HEK293 (cell line): ENCODE results near the gene GCLM.

Experiments
- CTCF ChIP-seq: fragments of 450-650 bp; formaldehyde crosslinking; IDR thresholded peaks from 2 replicates; pipeline ENCODE4 v1.5.1; 2016; ENCODE audit warnings: missing biosample characterization, missing genetic modification characterization
- REST ChIP-seq: fragments of 450-650 bp; formaldehyde crosslinking; IDR thresholded peaks from 2 replicates; pipeline ENCODE4 v1.5.1; 2016; ENCODE audit warnings: missing biosample characterization, missing genetic modification characterization
- YY1 ChIP-seq: fragments of 450-650 bp; formaldehyde crosslinking; IDR thresholded peaks from 2 replicates; pipeline ENCODE4 v1.5.1; 2018; ENCODE audit warnings: missing biosample characterization, missing genetic modification characterization
- ZNF335 ChIP-seq: fragments of 450-650 bp; formaldehyde crosslinking; conservative IDR thresholded peaks from 2 replicates; pipeline ENCODE4 v1.5.1; 2016; ENCODE audit warnings: missing biosample characterization, missing genetic modification characterization
- ZNF629 ChIP-seq: fragments of 450-650 bp; formaldehyde crosslinking; IDR thresholded peaks from 2 replicates; pipeline ENCODE4 v1.5.1; 2017; ENCODE audit warnings: missing biosample characterization, missing genetic modification characterization
- ZSCAN5A ChIP-seq: fragments of 450-650 bp; formaldehyde crosslinking; IDR thresholded peaks from 2 replicates; pipeline ENCODE4 v1.5.1; 2016; ENCODE audit warnings: missing biosample characterization, missing genetic modification characterization

- TF ChIP-seq ZNF335 (tag by site-specific recombination) (no peak), ZNF629 (tag by site-specific recombination) (no peak), ZSCAN5A (tag by site-specific recombination) (no peak), REST (tag by site-specific recombination) (no peak), CTCF (no peak), YY1 (tag by site-specific recombination) (no peak)
These were observed 68.2 kb downstream of the GCLM start for GRCh38 chr1:93840956-93841482.
